Fibroblast of lung (primary cell): ENCODE results near the gene CORO1C. TPM values are rescaled to one million over a fixed set of nuclear protein-coding genes. Genes with fewer than 3 reads are reported as not detected.
A peak's percentile ranks its signal among the peaks of the same experiment; 100 is the strongest.

Experiments
- DNase-seq, 2 donors: peaks; one replicate each; pipeline versions ENCODE4 v3.0.0 to v3.0.0-alpha.2; 2010; ENCODE audit warnings: low read depth in 2 of 2
- H2AFZ ChIP-seq: 2 replicates; pipeline ENCODE4 v1.5.1; 2012; ENCODE audit warnings: low read length, control low read depth, inconsistent platforms
- H3K27ac ChIP-seq: 2 replicates; pipeline ENCODE4 v1.5.1; 2011; ENCODE audit warnings: low read length, control low read depth; ENCODE audit not compliant: insufficient read depth
- H3K27me3 ChIP-seq: 2 replicates; pipeline ENCODE4 v1.5.1; 2011; ENCODE audit warnings: mild to moderate bottlenecking, low read length; ENCODE audit not compliant: control insufficient read depth, insufficient read depth
- H3K36me3 ChIP-seq: 2 replicates; pipeline ENCODE4 v1.5.1; 2011; ENCODE audit warnings: low read length; ENCODE audit not compliant: control insufficient read depth, insufficient read depth
- H3K4me1 ChIP-seq: 2 replicates; pipeline ENCODE4 v1.5.1; 2011; ENCODE audit warnings: low read length; ENCODE audit not compliant: control insufficient read depth, insufficient read depth; ENCODE audit errors: extremely low read depth
- H3K4me2 ChIP-seq: 2 replicates; pipeline ENCODE4 v1.5.1; 2011; ENCODE audit warnings: low read length, control low read depth; ENCODE audit not compliant: insufficient read depth; ENCODE audit errors: extremely low read depth
- H3K4me3 ChIP-seq, 4 experiments: fragments of 200-600 bp in 1 of 4; sonication (generic) in 1 of 4; replicated peaks in 1 of 4; 2 replicates each; pipeline ENCODE4 v1.5.1; 2011 to 2016; ENCODE audit warnings: low read length in 4 of 4, low read depth in 3 of 4, mild to moderate bottlenecking in 3 of 4, control low read depth in 2 of 4, inconsistent platforms in 1 of 4, mixed read lengths in 1 of 4; ENCODE audit not compliant: insufficient read depth in 1 of 4; ENCODE audit errors: control extremely low read depth in 1 of 4
- H3K79me2 ChIP-seq: 2 replicates; pipeline ENCODE4 v1.5.1; 2012; ENCODE audit warnings: mild to moderate bottlenecking, low read length, inconsistent platforms; ENCODE audit not compliant: control insufficient read depth, insufficient read depth
- H3K9ac ChIP-seq: 2 replicates; pipeline ENCODE4 v1.5.1; 2011; ENCODE audit warnings: mild to moderate bottlenecking, low read length, control low read depth; ENCODE audit not compliant: insufficient read depth
- H3K9me3 ChIP-seq: 2 replicates; pipeline ENCODE4 v1.5.1; 2012; ENCODE audit warnings: low read depth, low read length; ENCODE audit not compliant: control insufficient read depth, insufficient read depth
- H4K20me1 ChIP-seq: 2 replicates; pipeline ENCODE4 v1.5.1; 2011; ENCODE audit warnings: low read length; ENCODE audit not compliant: control insufficient read depth, insufficient read depth; ENCODE audit errors: extremely low read depth
- CTCF ChIP-seq, 2 donors: IDR thresholded peaks in 1 of 2; conservative IDR thresholded peaks in 1 of 2; 1 replicate in 1 of 2; 2 replicates in 1 of 2; pipeline ENCODE4 v1.5.1; 2011 to 2012; ENCODE audit warnings: low read length in 2 of 2, control low read depth in 1 of 2, inconsistent platforms in 1 of 2, low read depth in 1 of 2, mild to moderate bottlenecking in 1 of 2
- EZH2 ChIP-seq: IDR thresholded peaks from 2 replicates; pipeline ENCODE4 v1.5.1; 2012; ENCODE audit warnings: low read length, control low read depth, mild to moderate bottlenecking; ENCODE audit errors: missing control alignments
- polyA plus RNA-seq, 2 donors: library from polyadenylated mRNA; depleted of rRNA in 1 of 2; stranded (reverse) in 1 of 2; unstranded in 1 of 2; fragments of >200 nt; gene quantifications; 2 replicates each; pipeline ENCODE4 v1.2.1, GENCODE V29; 2011 to 2012; ENCODE audit warnings: missing spikeins in 1 of 2
- total RNA-seq: library from RNA; depleted of rRNA; stranded (reverse); fragments of >200 nt; gene quantifications from 2 replicates; pipeline ENCODE4 v1.2.1, GENCODE V29; 2014

Gene CORO1C
- total and polyA plus RNA-seq, 2 donors (not counting 1 experiment from before 2014, with no cell fraction given) = 288 to 542 TPM

- H3K9me3 ChIP-seq = no peaks in the 10 kb centered on the region
- peaks cover 100% of the 10 kb centered on the region for H3K79me2 ChIP-seq
- peaks cover 23% of the 10 kb centered on the region for H3K4me1 ChIP-seq
- no peak overlapping the region for H2AFZ ChIP-seq
- peaks cover 4% of the 10 kb centered on the region for H3K36me3 ChIP-seq
- H3K27me3 ChIP-seq = no peaks in the 10 kb centered on the region
- no peak for TF ChIP-seq CTCF (conservative IDR thresholded peaks at IDR 0.05 in 1 of 2, IDR thresholded peaks at IDR 0.05 in 1 of 2; ENCODE audit: low read depth in 1 of 2, low read length in 2 of 2)
- TF ChIP-seq EZH2 = no peak
- peak overlapping the region; percentile 72 for H3K4me2 ChIP-seq
- H3K27ac ChIP-seq = no peak overlapping the region
- no peak overlapping the region for H3K4me3 ChIP-seq
- DNase-seq = no peak
- no peaks in the 10 kb centered on the region for H4K20me1 ChIP-seq
- H3K9ac ChIP-seq = no peak overlapping the region
Observed at GRCh38 chr12:108712165-108712924, 19.0 kb downstream of the CORO1C start.

GRCh38 chr12:108711489-108712164 lies 19.7 kb downstream of the CORO1C start:
- Histone ChIP-seq H2AFZ (no peak overlapping the region), H3K4me2 (no peak overlapping the region), H3K4me3 (no peak overlapping the region), H3K36me3 (peaks cover 2% of the 10 kb centered on the region), H3K4me1 (peaks cover 18% of the 10 kb centered on the region), H3K27me3 (no peaks in the 10 kb centered on the region), H4K20me1 (no peaks in the 10 kb centered on the region), H3K27ac (no peak overlapping the region), H3K9ac (no peak overlapping the region), H3K79me2 (peaks cover 100% of the 10 kb centered on the region), H3K9me3 (no peaks in the 10 kb centered on the region)
- DNase-seq = no peak
- TF ChIP-seq CTCF (conservative IDR thresholded peaks at IDR 0.05 in 1 of 2, IDR thresholded peaks at IDR 0.05 in 1 of 2; ENCODE audit: low read depth in 1 of 2, low read length in 2 of 2) (no peak), EZH2 (no peak)

GRCh38 chr12:108709697-108710096 lies 21.6 kb downstream of the CORO1C start:
- peaks cover 14% of the 10 kb centered on the region for H3K4me1 ChIP-seq
- no peak overlapping the region for H3K9ac ChIP-seq
- H3K4me2 ChIP-seq = no peak overlapping the region
- no peak for DNase-seq
- H3K36me3 ChIP-seq = peaks cover 2% of the 10 kb centered on the region
- no peaks in the 10 kb centered on the region for H4K20me1 ChIP-seq
- no peak overlapping the region for H3K27ac ChIP-seq
- TF ChIP-seq EZH2 (no peak), CTCF (conservative IDR thresholded peaks at IDR 0.05 in 1 of 2, IDR thresholded peaks at IDR 0.05 in 1 of 2; ENCODE audit: low read depth in 1 of 2, low read length in 2 of 2) (no peak)
- no peak overlapping the region for H3K4me3 ChIP-seq
- H3K9me3 ChIP-seq = no peaks in the 10 kb centered on the region
- no peaks in the 10 kb centered on the region for H3K27me3 ChIP-seq
- peaks cover 100% of the 10 kb centered on the region for H3K79me2 ChIP-seq
- no peak overlapping the region for H2AFZ ChIP-seq
